GM21390 (cell line): ENCODE results near the gene INAFM2.
A peak's percentile ranks its signal among the peaks of the same experiment; 100 is the strongest.

Experiments
- ATAC-seq: cut with Tn5 transposase; IDR thresholded peaks from one replicate; pipeline ENCODE4 v1.9.1; 2021; ENCODE audit not compliant: unreplicated experiment

Gene INAFM2

GRCh38 chr15:40342416-40343320 is 19.2 kb downstream of the INAFM2 start:
- no peak for ATAC-seq

- no peak for ATAC-seq
Observed at GRCh38 chr15:40343512-40343911, 20.0 kb downstream of the INAFM2 start.

GRCh38 chr15:40344217-40344616 is 20.7 kb downstream of the INAFM2 start:
- no peak for ATAC-seq

- ATAC-seq = peak; percentile 69
Observed at GRCh38 chr15:40344631-40345120, 21.2 kb downstream of the INAFM2 start.

- no peak for ATAC-seq
Observed at GRCh38 chr15:40345225-40345866, 21.9 kb downstream of the INAFM2 start.

GRCh38 chr15:40345867-40346578 is 22.5 kb downstream of the INAFM2 start:
- ATAC-seq = no peak

GRCh38 chr15:40346579-40347558 is 23.4 kb downstream of the INAFM2 start:
- ATAC-seq = no peak

- no peak for ATAC-seq
Observed at GRCh38 chr15:40347559-40348473, 24.3 kb downstream of the INAFM2 start.

GRCh38 chr15:40348474-40348870 is 25.0 kb downstream of the INAFM2 start:
- no peak for ATAC-seq

- ATAC-seq = no peak
Observed at GRCh38 chr15:40349163-40349562, 25.7 kb downstream of the INAFM2 start.

GRCh38 chr15:40352281-40352901 is 28.9 kb downstream of the INAFM2 start:
- ATAC-seq = no peak

- ATAC-seq = no peak
Observed at GRCh38 chr15:40353697-40354096, 30.2 kb downstream of the INAFM2 start.

- ATAC-seq = no peak
Observed at GRCh38 chr15:40354408-40355171, 31.1 kb downstream of the INAFM2 start.

GRCh38 chr15:40355976-40356585 is 32.6 kb downstream of the INAFM2 start:
- ATAC-seq = no peak

- ATAC-seq = no peak
Observed at GRCh38 chr15:40357246-40357645, 33.8 kb downstream of the INAFM2 start.

GRCh38 chr15:40357723-40358470 is 34.4 kb downstream of the INAFM2 start, which contains the start of gene DISP2:
TSS of gene DISP2 (plus strand) at chr15:40358219. CDS start at chr15:40358322, 103 bp downstream.
- ATAC-seq = peak; percentile 86
